Measurements from ENCODE around the gene UBAC2.
A peak's percentile ranks its signal among the peaks of the same experiment; 100 is the strongest.

GRCh38 chr13:99367106-99367616 is 166.5 kb downstream of the UBAC2 start:
- TF ChIP-seq CTCF (IDR thresholded peaks at IDR 0.05; ENCODE audit: control extremely low read depth in 1 of 3, insufficient read depth in 1 of 3, low read depth in 1 of 3, low read length in 3 of 3) (no peak), TCF12 (IDR thresholded peaks at IDR 0.05; ENCODE audit: low read depth, low read length) (no peak), SIN3A (conservative IDR thresholded peaks at IDR 0.05 in 1 of 2, IDR thresholded peaks at IDR 0.05 in 1 of 2; ENCODE audit: low read depth in 1 of 2, low read length in 2 of 2) (no peak), POU5F1 (IDR thresholded peaks at IDR 0.05; ENCODE audit: low read depth, low read length) (no peak), TAF1 (IDR thresholded peaks at IDR 0.05; ENCODE audit: low read depth, low read length) (no peak), RNF2 (IDR thresholded peaks at IDR 0.05; ENCODE audit: borderline replicate concordance, low read depth, low read length, missing control alignments, poor library complexity, severe bottlenecking) (peak; percentile 21), EGR1 (IDR thresholded peaks at IDR 0.05; ENCODE audit: borderline replicate concordance, low read depth, low read length) (no peak), JUN (IDR thresholded peaks at IDR 0.05; ENCODE audit: low read depth, low read length) (no peak), SP1 (IDR thresholded peaks at IDR 0.05; ENCODE audit: low read depth, low read length) (no peak)
- TF ChIP-seq, protein P1, sequence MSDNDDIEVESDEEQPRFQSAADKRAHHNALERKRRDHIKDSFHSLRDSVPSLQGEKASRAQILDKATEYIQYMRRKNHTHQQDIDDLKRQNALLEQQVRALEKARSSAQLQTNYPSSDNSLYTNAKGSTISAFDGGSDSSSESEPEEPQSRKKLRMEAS (IDR thresholded peaks at IDR 0.05), result no peak
- TF ChIP-seq, protein P2, sequence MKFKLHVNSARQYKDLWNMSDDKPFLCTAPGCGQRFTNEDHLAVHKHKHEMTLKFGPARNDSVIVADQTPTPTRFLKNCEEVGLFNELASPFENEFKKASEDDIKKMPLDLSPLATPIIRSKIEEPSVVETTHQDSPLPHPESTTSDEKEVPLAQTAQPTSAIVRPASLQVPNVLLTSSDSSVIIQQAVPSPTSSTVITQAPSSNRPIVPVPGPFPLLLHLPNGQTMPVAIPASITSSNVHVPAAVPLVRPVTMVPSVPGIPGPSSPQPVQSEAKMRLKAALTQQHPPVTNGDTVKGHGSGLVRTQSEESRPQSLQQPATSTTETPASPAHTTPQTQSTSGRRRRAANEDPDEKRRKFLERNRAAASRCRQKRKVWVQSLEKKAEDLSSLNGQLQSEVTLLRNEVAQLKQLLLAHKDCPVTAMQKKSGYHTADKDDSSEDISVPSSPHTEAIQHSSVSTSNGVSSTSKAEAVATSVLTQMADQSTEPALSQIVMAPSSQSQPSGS (IDR thresholded peaks at IDR 0.05; ENCODE audit: low read length), result no peak
